GM18868 (cell line): Measurements from ENCODE around the gene POFUT1.
"Not testable (repeated sequence)": the region's sequence is repeated elsewhere in the genome, so short reads cannot be mapped to it uniquely, and the experiment has no call there.

Experiments used
- ATAC-seq: cut with Tn5 transposase; IDR thresholded peaks from one replicate; pipeline ENCODE4 v1.9.1; 2021; ENCODE audit warnings: mild to moderate bottlenecking, moderate library complexity; ENCODE audit not compliant: unreplicated experiment

Gene POFUT1

GRCh38 chr20:32263398-32263954 lies 55.8 kb downstream of the POFUT1 start:
- no peak for ATAC-seq

GRCh38 chr20:32271620-32272019 lies 63.9 kb downstream of the POFUT1 start:
- ATAC-seq, result no peak

- ATAC-seq, result no peak
These were observed 66.7 kb downstream of the POFUT1 start for GRCh38 chr20:32274359-32274758.

GRCh38 chr20:32275163-32275562 lies 67.5 kb downstream of the POFUT1 start:
- ATAC-seq, result not testable (repeated sequence)

- peak; percentile 74 for ATAC-seq
These were observed 69.9 kb downstream of the POFUT1 start, which contains the start of gene KIF3B for GRCh38 chr20:32277361-32278198. Gene KIF3B (plus strand): TSS chr20:32277651. CDS start chr20:32309778, 32,127 bp downstream.

- ATAC-seq, result peak; percentile 84
These were observed 70.5 kb downstream of the POFUT1 start for GRCh38 chr20:32278199-32278643.

GRCh38 chr20:32281711-32282110 lies 74.0 kb downstream of the POFUT1 start:
- ATAC-seq, result no peak

- no peak for ATAC-seq
These were observed 74.8 kb downstream of the POFUT1 start for GRCh38 chr20:32282461-32282860.

GRCh38 chr20:32285082-32285620 lies 77.5 kb downstream of the POFUT1 start:
- peak; percentile 53 for ATAC-seq

GRCh38 chr20:32285621-32286371 lies 78.1 kb downstream of the POFUT1 start:
- peak; percentile 72 for ATAC-seq

GRCh38 chr20:32287231-32287638 lies 79.6 kb downstream of the POFUT1 start:
- no peak for ATAC-seq
